ENCODE results near the gene NREP.

NREP gene

DNA sequence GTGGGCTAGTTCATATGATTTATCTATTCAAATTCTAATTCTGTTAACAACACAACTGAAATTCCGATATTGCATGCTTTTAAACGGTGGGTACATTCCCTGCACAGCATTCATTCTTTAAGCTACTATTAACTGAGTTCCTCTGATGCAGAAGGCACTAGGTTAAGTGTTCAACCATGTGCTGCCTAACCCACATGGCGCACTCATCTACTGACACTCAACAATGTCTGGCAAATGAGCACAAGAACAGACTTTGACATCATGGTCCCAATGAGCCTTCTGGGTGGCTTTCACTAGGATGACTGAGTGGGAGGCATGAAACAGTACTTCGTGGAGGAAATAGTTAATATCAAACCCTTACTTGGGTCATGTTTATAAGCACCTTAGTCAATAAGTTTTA lies 10.2 kb downstream of the NREP start:
- peaks cover 44% of the 10 kb centered on the region for H3K4me1 ChIP-seq (ENCODE audit: insufficient read depth, low read length)
- H3K4me3 ChIP-seq (ENCODE audit: low read depth in 1 of 2, low read length in 2 of 2): no peak overlapping the region
- no peak overlapping the region for H3K27ac ChIP-seq (ENCODE audit: low read depth, low read length)
- H3K36me3 ChIP-seq (ENCODE audit: insufficient read depth, low read length): no peaks in the 10 kb centered on the region
- no peak overlapping the region for H3K9ac ChIP-seq (ENCODE audit: low read length)
- H3K27me3 ChIP-seq (ENCODE audit: control insufficient read depth in 1 of 2, insufficient read depth in 2 of 2, low read length in 2 of 2): no peaks in the 10 kb centered on the region
- H3K9me3 ChIP-seq (ENCODE audit: low read length): no peaks in the 10 kb centered on the region

DNA sequence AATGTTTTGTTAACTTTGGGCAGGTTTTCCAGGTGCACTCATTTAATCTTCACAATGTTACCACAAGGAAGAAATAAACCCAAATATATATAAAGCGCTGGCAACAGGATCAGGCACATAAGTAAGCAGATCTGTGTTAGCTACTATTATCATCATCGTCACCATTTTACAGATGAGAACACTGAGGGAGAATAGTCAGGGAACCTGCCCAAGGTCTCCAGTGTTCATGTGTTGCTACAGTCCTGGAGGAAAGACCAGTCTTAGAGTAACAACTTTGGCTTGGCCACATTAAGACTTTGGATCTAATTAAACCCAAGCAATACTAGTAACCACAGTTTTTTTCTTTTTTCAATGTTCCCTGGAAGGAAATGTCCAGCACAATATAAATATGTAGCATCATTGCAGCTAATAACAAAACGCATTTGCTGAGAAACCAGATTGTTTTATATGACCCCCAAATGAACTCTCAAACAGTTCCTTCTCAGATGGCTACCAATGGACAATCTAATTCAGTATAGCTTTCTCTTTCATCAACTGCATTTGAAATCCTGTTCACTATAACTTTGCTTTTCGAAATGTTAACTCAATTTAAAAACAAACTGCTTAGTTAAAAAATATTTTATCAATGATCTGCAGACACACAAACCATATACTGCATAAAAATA lies 11.8 kb downstream of the NREP start:
- Histone ChIP-seq H3K9ac (ENCODE audit: low read length) (no peak overlapping the region), H3K27ac (ENCODE audit: low read depth, low read length) (no peak overlapping the region), H3K9me3 (ENCODE audit: low read length) (no peaks in the 10 kb centered on the region), H3K27me3 (ENCODE audit: control insufficient read depth in 1 of 2, insufficient read depth in 2 of 2, low read length in 2 of 2) (no peaks in the 10 kb centered on the region), H3K36me3 (ENCODE audit: insufficient read depth, low read length) (no peaks in the 10 kb centered on the region), H3K4me3 (ENCODE audit: low read depth in 1 of 2, low read length in 2 of 2) (no peak overlapping the region), H3K4me1 (ENCODE audit: insufficient read depth, low read length) (peaks cover 52% of the 10 kb centered on the region)

DNA sequence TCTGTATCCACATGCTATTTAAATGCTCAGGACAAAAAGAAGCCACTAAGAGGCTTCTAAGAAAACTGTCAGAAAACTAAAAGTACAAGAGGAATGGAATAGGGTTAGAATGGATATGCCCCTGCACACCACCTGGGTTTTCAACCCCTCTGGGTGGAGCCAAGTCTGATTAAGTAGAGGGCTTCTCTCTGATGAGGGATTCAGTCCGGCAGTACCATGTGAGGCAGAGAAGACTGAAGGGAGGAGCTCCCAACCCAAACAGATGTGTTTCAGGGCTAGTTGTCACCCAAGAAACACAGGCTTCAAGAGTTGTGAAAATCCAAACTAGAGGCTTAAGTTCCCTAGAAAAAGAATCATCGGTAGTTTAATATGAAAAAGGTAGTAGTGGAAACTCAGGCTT lies 12.5 kb downstream of the NREP start:
- no peaks in the 10 kb centered on the region for H3K9me3 ChIP-seq (ENCODE audit: low read length)
- H3K4me1 ChIP-seq (ENCODE audit: insufficient read depth, low read length): peaks cover 47% of the 10 kb centered on the region
- H3K9ac ChIP-seq (ENCODE audit: low read length): no peak overlapping the region
- no peaks in the 10 kb centered on the region for H3K36me3 ChIP-seq (ENCODE audit: insufficient read depth, low read length)
- H3K27me3 ChIP-seq (ENCODE audit: control insufficient read depth in 1 of 2, insufficient read depth in 2 of 2, low read length in 2 of 2): no peaks in the 10 kb centered on the region
- H3K4me3 ChIP-seq (ENCODE audit: low read depth in 1 of 2, low read length in 2 of 2): no peak overlapping the region
- H3K27ac ChIP-seq (ENCODE audit: low read depth, low read length): no peak overlapping the region

DNA sequence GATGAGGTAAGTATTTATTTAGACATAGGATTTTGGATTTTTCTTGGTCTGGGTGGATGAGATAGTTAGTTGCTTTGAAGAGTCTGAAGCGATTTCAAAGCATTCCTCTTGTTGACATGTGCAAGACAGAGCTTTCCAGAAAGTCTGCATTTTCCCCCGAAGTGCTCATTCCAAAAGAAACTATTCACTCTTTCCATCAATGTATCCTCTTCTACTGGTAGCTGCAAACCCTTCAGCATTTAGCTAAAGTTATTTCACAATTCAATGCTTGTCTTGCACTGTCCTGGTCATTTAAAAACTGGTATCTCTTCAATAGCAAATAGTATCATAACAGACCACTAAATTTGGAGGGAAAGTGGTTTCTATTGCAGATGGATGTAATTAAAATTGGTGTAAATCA lies 13.0 kb downstream of the NREP start:
- H3K9ac ChIP-seq (ENCODE audit: low read length): no peak overlapping the region
- peaks cover 46% of the 10 kb centered on the region for H3K4me1 ChIP-seq (ENCODE audit: insufficient read depth, low read length)
- H3K27ac ChIP-seq (ENCODE audit: low read depth, low read length): no peak overlapping the region
- H3K27me3 ChIP-seq (ENCODE audit: control insufficient read depth in 1 of 2, insufficient read depth in 2 of 2, low read length in 2 of 2): no peaks in the 10 kb centered on the region
- no peaks in the 10 kb centered on the region for H3K9me3 ChIP-seq (ENCODE audit: low read length)
- no peak overlapping the region for H3K4me3 ChIP-seq (ENCODE audit: low read depth in 1 of 2, low read length in 2 of 2)
- H3K36me3 ChIP-seq (ENCODE audit: insufficient read depth, low read length): no peaks in the 10 kb centered on the region

DNA sequence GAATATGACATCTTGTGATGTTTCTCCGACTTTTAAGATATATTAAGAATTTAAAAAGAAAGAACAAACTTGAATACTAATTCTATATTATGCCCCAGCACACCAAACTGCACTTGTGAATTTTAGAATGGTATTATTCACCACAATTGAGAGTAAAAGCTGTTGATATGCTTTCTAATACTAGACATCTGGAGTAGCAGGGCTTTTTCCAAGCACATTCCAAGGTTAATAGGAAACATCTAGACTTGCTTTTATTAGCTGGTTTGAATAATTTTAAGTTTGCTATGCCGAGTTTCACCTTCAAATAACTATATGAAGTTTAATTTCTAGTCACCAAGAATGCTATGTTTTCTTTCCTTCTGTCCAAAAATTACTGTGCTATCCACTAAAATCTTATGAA lies 13.5 kb downstream of the NREP start:
- no peaks in the 10 kb centered on the region for H3K36me3 ChIP-seq (ENCODE audit: insufficient read depth, low read length)
- H3K9ac ChIP-seq (ENCODE audit: low read length): no peak overlapping the region
- H3K9me3 ChIP-seq (ENCODE audit: low read length): no peaks in the 10 kb centered on the region
- peaks cover 43% of the 10 kb centered on the region for H3K4me1 ChIP-seq (ENCODE audit: insufficient read depth, low read length)
- H3K4me3 ChIP-seq (ENCODE audit: low read depth in 1 of 2, low read length in 2 of 2): no peak overlapping the region
- no peak overlapping the region for H3K27ac ChIP-seq (ENCODE audit: low read depth, low read length)
- H3K27me3 ChIP-seq (ENCODE audit: control insufficient read depth in 1 of 2, insufficient read depth in 2 of 2, low read length in 2 of 2): no peaks in the 10 kb centered on the region

DNA sequence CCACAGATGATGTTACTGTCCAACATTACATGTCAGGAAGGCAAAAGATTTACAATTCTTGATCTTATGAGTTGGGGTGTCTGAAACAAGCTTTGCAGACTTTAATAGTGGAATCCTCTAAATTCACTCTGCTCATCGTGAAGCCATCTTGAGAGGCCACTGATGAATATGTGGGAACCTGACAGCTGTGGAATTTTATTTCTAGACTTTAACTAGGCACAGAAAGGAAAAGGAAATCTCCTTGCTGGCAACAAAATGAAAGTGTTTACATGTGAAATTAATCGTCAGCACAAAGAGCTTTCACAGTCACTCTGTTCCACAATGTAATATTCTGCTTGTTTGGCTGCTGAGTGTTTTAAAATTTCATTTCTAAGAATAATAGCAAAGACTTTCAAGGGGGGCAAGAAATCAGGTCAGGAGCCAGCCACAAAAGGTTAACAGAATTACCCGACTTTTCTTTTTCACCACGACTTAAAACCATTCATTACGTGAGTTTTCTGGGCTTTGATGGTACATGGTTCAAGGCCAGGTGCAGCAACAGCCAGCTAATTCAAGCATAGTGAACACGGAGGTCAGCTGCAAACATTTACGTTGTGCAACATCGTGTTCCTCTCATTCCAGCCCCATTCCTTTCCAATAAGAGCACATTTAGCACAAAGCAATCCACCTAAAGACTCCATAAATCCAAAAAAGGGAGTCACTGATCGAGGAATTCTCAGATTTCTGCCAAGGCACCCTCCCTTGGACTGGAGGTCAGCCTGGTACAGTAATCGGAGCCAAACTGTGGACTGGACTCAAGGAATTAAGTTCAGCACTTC lies 14.6 kb downstream of the NREP start:
- Histone ChIP-seq H3K36me3 (ENCODE audit: insufficient read depth, low read length) (no peaks in the 10 kb centered on the region), H3K27me3 (ENCODE audit: control insufficient read depth in 1 of 2, insufficient read depth in 2 of 2, low read length in 2 of 2) (no peaks in the 10 kb centered on the region), H3K4me1 (ENCODE audit: insufficient read depth, low read length) (peaks cover 37% of the 10 kb centered on the region), H3K9me3 (ENCODE audit: low read length) (no peaks in the 10 kb centered on the region), H3K4me3 (ENCODE audit: low read depth in 1 of 2, low read length in 2 of 2) (peak overlapping the region in 1 of 2 donors; percentile 36), H3K9ac (ENCODE audit: low read length) (no peak overlapping the region), H3K27ac (ENCODE audit: low read depth, low read length) (peak overlapping the region; percentile 47)

DNA sequence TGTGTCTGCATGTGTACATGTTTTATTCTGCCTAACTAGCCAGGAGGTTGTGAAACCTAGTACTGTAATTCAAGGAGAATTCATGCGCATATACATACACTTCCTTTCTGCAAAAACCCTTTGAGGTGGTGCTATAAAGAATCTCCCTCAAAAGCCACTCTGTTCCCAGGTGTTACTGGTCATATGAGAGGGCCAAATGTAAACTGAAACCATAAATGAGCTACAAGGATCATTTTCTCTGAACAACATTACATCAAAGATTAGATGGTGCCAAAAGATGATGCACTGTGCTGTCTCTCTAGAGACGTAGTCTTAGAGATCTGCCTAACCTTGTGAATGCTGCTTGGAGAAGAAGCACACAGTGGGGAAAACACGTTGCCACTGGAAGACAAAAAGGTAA lies 15.7 kb downstream of the NREP start:
- Histone ChIP-seq H3K36me3 (ENCODE audit: insufficient read depth, low read length) (no peaks in the 10 kb centered on the region), H3K27me3 (ENCODE audit: control insufficient read depth in 1 of 2, insufficient read depth in 2 of 2, low read length in 2 of 2) (no peaks in the 10 kb centered on the region), H3K4me3 (ENCODE audit: low read depth in 1 of 2, low read length in 2 of 2) (no peak overlapping the region), H3K4me1 (ENCODE audit: insufficient read depth, low read length) (peaks cover 37% of the 10 kb centered on the region), H3K27ac (ENCODE audit: low read depth, low read length) (no peak overlapping the region), H3K9ac (ENCODE audit: low read length) (no peak overlapping the region), H3K9me3 (ENCODE audit: low read length) (no peaks in the 10 kb centered on the region)

DNA sequence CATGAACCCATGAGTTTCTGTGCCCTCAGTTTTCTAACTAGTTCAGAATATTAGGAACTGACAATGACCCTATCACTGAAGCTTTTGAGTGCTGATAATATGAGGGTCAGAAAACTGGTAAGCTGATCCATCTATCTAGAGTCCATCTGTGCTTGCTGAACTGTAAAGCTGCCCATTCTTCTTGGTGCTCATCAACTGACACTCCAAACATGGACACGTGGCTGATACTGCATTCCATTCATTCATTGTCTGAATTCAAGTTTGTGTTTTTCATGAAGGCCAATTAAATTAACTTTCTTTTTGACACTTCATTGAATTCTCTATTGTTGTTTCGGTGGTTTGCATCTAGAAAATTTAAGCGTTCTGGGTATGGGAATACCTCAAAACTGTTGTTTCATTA lies 17.6 kb downstream of the NREP start:
- peaks cover 39% of the 10 kb centered on the region for H3K4me1 ChIP-seq (ENCODE audit: insufficient read depth, low read length)
- H3K27me3 ChIP-seq (ENCODE audit: control insufficient read depth in 1 of 2, insufficient read depth in 2 of 2, low read length in 2 of 2): no peaks in the 10 kb centered on the region
- no peak overlapping the region for H3K9ac ChIP-seq (ENCODE audit: low read length)
- no peak overlapping the region for H3K27ac ChIP-seq (ENCODE audit: low read depth, low read length)
- no peak overlapping the region for H3K4me3 ChIP-seq (ENCODE audit: low read depth in 1 of 2, low read length in 2 of 2)
- peaks cover 3% of the 10 kb centered on the region for H3K36me3 ChIP-seq (ENCODE audit: insufficient read depth, low read length)
- no peaks in the 10 kb centered on the region for H3K9me3 ChIP-seq (ENCODE audit: low read length)

DNA sequence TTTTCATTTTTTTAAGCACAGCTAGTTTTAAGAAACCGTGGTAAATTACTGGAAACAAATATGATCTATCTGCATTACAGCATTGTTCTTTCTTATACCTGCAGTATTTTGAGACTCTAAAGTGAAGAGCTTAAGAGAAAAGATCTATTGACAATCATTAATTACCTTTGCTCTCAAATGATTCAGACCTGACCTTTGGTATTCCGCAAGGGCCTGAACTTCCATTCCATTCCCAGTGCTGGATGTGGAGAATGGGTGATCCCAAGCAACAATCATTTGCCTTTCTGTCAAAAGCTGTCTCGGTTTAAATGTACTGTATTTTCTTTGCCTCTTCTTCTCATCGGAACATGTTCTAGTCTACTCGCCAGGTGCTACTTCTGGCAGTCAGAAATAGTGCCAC lies 18.9 kb downstream of the NREP start:
- Histone ChIP-seq H3K36me3 (ENCODE audit: insufficient read depth, low read length) (peaks cover 3% of the 10 kb centered on the region), H3K27ac (ENCODE audit: low read depth, low read length) (no peak overlapping the region), H3K9me3 (ENCODE audit: low read length) (no peaks in the 10 kb centered on the region), H3K4me3 (ENCODE audit: low read depth in 1 of 2, low read length in 2 of 2) (no peak overlapping the region), H3K27me3 (ENCODE audit: control insufficient read depth in 1 of 2, insufficient read depth in 2 of 2, low read length in 2 of 2) (no peaks in the 10 kb centered on the region), H3K4me1 (ENCODE audit: insufficient read depth, low read length) (peaks cover 26% of the 10 kb centered on the region), H3K9ac (ENCODE audit: low read length) (no peak overlapping the region)

DNA sequence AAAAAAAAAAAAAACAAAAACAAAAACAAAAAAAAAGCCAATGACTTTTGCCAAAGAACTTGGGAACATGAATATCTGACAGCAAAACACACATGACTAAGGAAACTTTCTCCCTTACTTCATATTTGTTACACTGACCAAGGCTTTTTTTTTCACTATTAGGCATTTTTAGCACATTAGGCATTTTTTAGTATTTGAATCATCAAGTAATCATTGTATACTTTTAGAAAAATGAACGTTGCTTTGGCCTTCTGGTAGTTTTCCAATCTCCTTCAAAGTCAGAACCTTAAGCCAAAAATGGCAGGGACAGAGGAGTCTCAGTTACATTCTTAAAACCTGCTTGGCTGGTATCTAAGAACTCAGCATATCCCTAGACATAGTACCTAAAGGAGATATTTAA lies 19.3 kb downstream of the NREP start:
- no peaks in the 10 kb centered on the region for H3K9me3 ChIP-seq (ENCODE audit: low read length)
- H3K4me1 ChIP-seq (ENCODE audit: insufficient read depth, low read length): peaks cover 22% of the 10 kb centered on the region
- no peak overlapping the region for H3K27ac ChIP-seq (ENCODE audit: low read depth, low read length)
- peaks cover 3% of the 10 kb centered on the region for H3K36me3 ChIP-seq (ENCODE audit: insufficient read depth, low read length)
- H3K9ac ChIP-seq (ENCODE audit: low read length): no peak overlapping the region
- H3K27me3 ChIP-seq (ENCODE audit: control insufficient read depth in 1 of 2, insufficient read depth in 2 of 2, low read length in 2 of 2): no peaks in the 10 kb centered on the region
- no peak overlapping the region for H3K4me3 ChIP-seq (ENCODE audit: low read depth in 1 of 2, low read length in 2 of 2)

DNA sequence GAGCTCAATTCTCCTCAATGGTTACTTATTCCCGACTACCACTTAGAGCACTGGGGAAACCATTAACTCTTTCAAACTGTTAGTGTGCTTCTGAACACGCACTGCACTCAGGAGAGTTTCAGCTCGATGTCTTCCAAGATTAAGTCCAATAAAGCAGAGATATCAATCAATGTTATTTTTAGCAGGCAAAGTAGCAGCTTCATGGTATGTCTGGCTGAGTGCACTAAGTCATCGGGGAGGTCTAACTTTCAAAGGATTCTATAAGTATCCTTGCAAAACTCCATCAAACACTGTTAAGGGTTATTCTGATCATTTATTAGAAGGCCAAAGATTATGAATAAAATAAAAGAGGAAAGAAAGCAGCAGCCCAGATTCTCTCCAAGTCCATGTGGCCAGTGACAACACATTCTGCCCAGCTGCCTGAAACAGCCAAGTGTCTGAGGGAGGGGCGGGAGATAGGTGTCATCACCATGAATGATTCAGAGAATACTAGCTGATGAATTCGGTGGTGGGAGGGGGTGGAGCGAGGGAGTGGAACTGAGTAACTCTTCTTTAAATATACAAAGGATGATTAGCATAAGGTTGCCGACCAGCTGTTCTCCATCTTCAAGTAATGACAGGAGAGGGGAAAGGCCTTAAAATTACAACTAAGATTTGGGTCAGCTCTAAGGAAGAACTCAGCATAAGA lies 21.3 kb downstream of the NREP start:
- Histone ChIP-seq H3K9me3 (ENCODE audit: low read length) (no peaks in the 10 kb centered on the region), H3K36me3 (ENCODE audit: insufficient read depth, low read length) (peaks cover 3% of the 10 kb centered on the region), H3K27ac (ENCODE audit: low read depth, low read length) (no peak overlapping the region), H3K4me3 (ENCODE audit: low read depth in 1 of 2, low read length in 2 of 2) (no peak overlapping the region), H3K9ac (ENCODE audit: low read length) (no peak overlapping the region), H3K4me1 (ENCODE audit: insufficient read depth, low read length) (peaks cover 6% of the 10 kb centered on the region), H3K27me3 (ENCODE audit: control insufficient read depth in 1 of 2, insufficient read depth in 2 of 2, low read length in 2 of 2) (no peaks in the 10 kb centered on the region)
